HEK293T (cell line): Measurements from ENCODE around the gene TGDS.

Experiments used
- ARNT ChIP-seq: fragments of 450-650 bp; IDR thresholded peaks from 2 replicates; pipeline ENCODE4 v1.6.1; 2017; ENCODE audit warnings: mild to moderate bottlenecking
- BHLHE40 ChIP-seq: fragments of 450-650 bp; IDR thresholded peaks from 2 replicates; pipeline ENCODE4 v1.6.1; 2016; ENCODE audit warnings: mild to moderate bottlenecking, moderate library complexity, borderline replicate concordance
- CTBP1 ChIP-seq: fragments of 450-650 bp; IDR thresholded peaks from 2 replicates; pipeline ENCODE4 v1.6.1; 2016; ENCODE audit warnings: borderline replicate concordance
- ELF4 ChIP-seq: fragments of 450-650 bp; IDR thresholded peaks from 2 replicates; pipeline ENCODE4 v1.6.1; 2017; ENCODE audit warnings: antibody characterized with exemption
- FOXM1 ChIP-seq: fragments of 450-650 bp; IDR thresholded peaks from 2 replicates; pipeline ENCODE4 v1.6.1; 2017; ENCODE audit warnings: mild to moderate bottlenecking, borderline replicate concordance
- HDGF ChIP-seq: fragments of 450-650 bp; IDR thresholded peaks from 2 replicates; pipeline ENCODE4 v1.6.1; 2017; ENCODE audit warnings: antibody characterized with exemption, borderline replicate concordance
- L3MBTL2 ChIP-seq: fragments of 450-650 bp; conservative IDR thresholded peaks from 2 replicates; pipeline ENCODE4 v1.6.1; 2016; ENCODE audit warnings: mild to moderate bottlenecking
- NFRKB ChIP-seq: fragments of 450-650 bp; IDR thresholded peaks from 2 replicates; pipeline ENCODE4 v1.6.1; 2016; ENCODE audit warnings: mild to moderate bottlenecking, moderate library complexity
- SP1 ChIP-seq: fragments of 450-650 bp; IDR thresholded peaks from 2 replicates; pipeline ENCODE4 v1.6.1; 2017
- SUZ12 ChIP-seq: fragments of 450-650 bp; IDR thresholded peaks from 2 replicates; pipeline ENCODE4 v1.6.1; 2016; ENCODE audit warnings: mild to moderate bottlenecking
- TARDBP ChIP-seq: fragments of 450-650 bp; IDR thresholded peaks from 2 replicates; pipeline ENCODE4 v1.6.1; 2016
- ZNF384 ChIP-seq: fragments of 450-650 bp; IDR thresholded peaks from 2 replicates; pipeline ENCODE4 v1.6.1; 2016

DNA sequence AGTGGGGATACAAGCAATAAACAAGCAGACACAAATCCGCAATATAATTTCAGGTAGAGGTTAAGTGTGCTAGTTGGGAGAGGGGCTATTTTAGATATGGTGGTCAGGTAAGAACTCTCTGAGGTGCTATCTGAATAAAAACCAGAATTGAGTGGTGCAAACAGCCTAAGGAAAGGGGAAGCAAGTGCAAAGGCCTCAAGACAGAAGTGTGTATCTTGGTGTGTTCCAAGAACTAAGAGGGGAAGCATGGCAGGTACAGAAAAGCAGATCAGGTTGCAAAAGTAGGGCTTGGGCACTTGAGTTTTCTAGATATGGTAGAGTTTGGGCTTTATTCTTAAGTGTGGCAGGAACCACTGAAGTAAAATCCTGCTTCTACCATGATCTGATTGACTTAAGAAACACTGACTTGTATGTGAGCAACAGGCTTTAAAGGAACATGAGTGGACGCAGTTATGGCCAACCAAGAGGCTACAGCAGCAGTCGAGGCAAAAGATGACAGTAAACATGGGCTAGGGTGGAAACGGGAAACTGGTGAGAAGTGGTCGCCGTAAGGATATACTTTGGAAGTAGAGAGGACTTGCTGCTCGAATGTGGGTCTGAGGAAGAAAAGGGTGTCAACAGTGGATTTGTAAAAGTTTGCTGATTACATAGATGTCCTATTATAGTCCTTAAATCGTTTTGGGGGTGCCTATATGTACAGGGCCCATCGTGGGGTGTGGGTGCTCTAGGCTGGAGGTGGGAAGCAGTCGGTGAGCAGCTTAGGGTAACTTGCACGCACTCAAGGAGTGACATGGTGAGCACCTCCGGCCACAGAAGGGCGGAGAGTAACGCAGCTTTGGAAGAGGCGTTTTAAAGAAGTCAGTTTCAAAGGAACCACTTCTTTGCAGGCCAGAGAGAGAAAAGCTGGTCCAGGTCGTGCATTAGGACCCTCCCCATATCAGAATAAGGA lies 677 bp downstream of the TGDS start:
- TF ChIP-seq BHLHE40 (no peak), ELF4 (no peak), FOXM1 (no peak), HDGF (no peak), L3MBTL2 (no peak), TARDBP (no peak), ARNT (no peak), SUZ12 (no peak), CTBP1 (no peak), SP1 (no peak), NFRKB (no peak), ZNF384 (no peak)
